ACC112 (cell line): Measurements from ENCODE around the gene PEA15.

Experiments used
- H2AFZ ChIP-seq: fragments of 200-600 bp; sonication (generic); one replicate; pipeline ENCODE4 v1.6.0; 2017; ENCODE audit warnings: antibody characterized with exemption, low read length; ENCODE audit not compliant: unreplicated experiment
- H3K27ac ChIP-seq: fragments of 200-600 bp; sonication (generic); 2 replicates; pipeline ENCODE4 v1.5.1; 2014; ENCODE audit warnings: low read depth, mild to moderate bottlenecking, antibody characterized with exemption, low read length, moderate library complexity
- H3K27me3 ChIP-seq: fragments of 200-600 bp; sonication (generic); 2 replicates; pipeline ENCODE4 v1.6.1; 2014; ENCODE audit warnings: mild to moderate bottlenecking, antibody characterized with exemption, low read length, moderate library complexity, mixed read lengths; ENCODE audit not compliant: insufficient read depth
- H3K36me3 ChIP-seq: fragments of 200-600 bp; sonication (generic); 2 replicates; pipeline ENCODE4 v1.6.1; 2016; ENCODE audit warnings: mild to moderate bottlenecking, antibody characterized with exemption, low read length, moderate library complexity, mixed read lengths; ENCODE audit not compliant: insufficient read depth
- H3K4me1 ChIP-seq: fragments of 200-600 bp; sonication (generic); one replicate; pipeline ENCODE4 v1.6.1; 2016; ENCODE audit warnings: low read length, mixed read lengths; ENCODE audit not compliant: insufficient read depth, unreplicated experiment, control insufficient read depth
- H3K4me3 ChIP-seq: fragments of 200-600 bp; sonication (generic); 2 replicates; pipeline ENCODE4 v1.5.1; 2014; ENCODE audit warnings: mild to moderate bottlenecking, low read depth, low read length
- H3K79me2 ChIP-seq: fragments of 200-600 bp; sonication (generic); one replicate; pipeline ENCODE4 v1.6.0; 2016; ENCODE audit warnings: low read length; ENCODE audit not compliant: control insufficient read depth, unreplicated experiment, insufficient read depth

The PEA15 gene

DNA sequence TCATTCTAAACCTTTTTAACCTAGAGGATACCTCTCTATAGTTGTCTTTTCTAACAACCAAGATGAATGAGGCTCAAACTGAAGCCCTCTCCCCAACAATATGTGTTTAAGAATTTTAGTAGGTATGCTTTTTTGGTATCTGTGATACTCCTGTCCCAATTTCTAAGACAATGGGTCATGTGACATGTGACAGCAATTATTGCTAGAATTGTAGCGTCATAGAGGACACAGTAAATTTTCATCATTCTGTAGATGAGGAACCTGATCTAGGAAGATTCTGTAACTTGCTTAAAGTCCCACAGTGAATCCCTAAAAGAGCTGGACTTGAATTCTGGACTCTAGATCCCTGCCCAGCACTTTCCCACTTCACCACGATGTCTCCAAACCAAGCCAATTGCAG, 26.5 kb upstream of the PEA15 start:
- Histone ChIP-seq H3K4me1 (no peaks in the 10 kb centered on the region), H3K79me2 (no peaks in the 10 kb centered on the region), H3K36me3 (no peaks in the 10 kb centered on the region), H3K4me3 (no peak overlapping the region), H2AFZ (no peak overlapping the region), H3K27ac (no peak overlapping the region), H3K27me3 (peaks cover 30% of the 10 kb centered on the region)

- Histone ChIP-seq H3K36me3 (no peaks in the 10 kb centered on the region), H3K27ac (no peak overlapping the region), H3K27me3 (peaks cover 24% of the 10 kb centered on the region), H3K79me2 (no peaks in the 10 kb centered on the region), H3K4me3 (no peak overlapping the region), H3K4me1 (no peaks in the 10 kb centered on the region), H2AFZ (no peak overlapping the region)
These were observed 25.8 kb upstream of the PEA15 start for GRCh38 chr1:160179336-160179735.

- Histone ChIP-seq H3K4me1 (no peaks in the 10 kb centered on the region), H2AFZ (no peak overlapping the region), H3K27ac (no peak overlapping the region), H3K4me3 (no peak overlapping the region), H3K79me2 (no peaks in the 10 kb centered on the region), H3K27me3 (peaks cover 9% of the 10 kb centered on the region; the same call in 1 of the 2 replicates), H3K36me3 (no peaks in the 10 kb centered on the region)
These were observed 18.9 kb upstream of the PEA15 start for GRCh38 chr1:160186246-160186645.

DNA sequence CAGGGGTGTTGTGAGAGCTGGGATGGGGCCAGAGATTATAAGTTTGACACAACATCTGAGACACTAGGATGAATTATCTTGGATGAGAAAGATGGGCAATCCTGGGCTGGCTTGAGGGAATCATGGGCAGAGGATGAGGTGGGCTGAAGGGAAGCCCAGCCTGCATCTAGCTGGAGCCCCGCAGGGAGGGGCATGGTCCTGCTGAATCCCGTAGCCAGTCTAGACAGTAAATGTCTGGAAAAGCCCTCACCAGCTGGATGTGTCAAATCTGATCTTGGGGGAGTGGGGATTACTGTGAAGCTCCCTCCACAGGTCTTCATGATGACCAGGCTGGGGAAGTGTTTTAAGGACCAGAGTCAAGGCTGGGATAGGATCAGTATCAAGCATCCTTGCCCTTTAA, 18.5 kb upstream of the PEA15 start:
- Histone ChIP-seq H3K27ac (no peak overlapping the region), H3K4me3 (no peak overlapping the region), H3K4me1 (no peaks in the 10 kb centered on the region), H3K79me2 (no peaks in the 10 kb centered on the region), H2AFZ (no peak overlapping the region), H3K36me3 (no peaks in the 10 kb centered on the region), H3K27me3 (peaks cover 9% of the 10 kb centered on the region; the same call in 1 of the 2 replicates)

DNA sequence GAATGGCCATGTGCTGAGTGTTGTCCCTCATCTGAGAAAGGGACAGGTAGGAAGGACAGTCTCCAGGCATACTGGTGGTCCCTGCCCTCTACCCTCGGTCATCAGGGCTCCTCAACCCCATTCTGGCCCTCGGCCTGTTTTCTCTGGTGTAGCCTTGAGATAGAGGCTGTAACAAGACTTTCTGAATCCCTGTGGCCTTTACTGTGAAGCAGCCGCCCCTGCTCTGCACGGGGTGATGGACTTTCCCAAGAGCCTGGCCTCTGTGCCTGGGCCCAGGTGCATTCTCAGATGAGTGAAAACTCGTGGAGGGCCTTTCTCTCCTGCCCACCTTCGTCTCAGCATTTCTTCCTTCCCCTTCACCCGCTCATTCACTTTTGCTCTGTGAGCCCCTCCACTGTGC, 17.8 kb upstream of the PEA15 start:
- no peak overlapping the region for H3K27ac ChIP-seq
- no peak overlapping the region for H2AFZ ChIP-seq
- H3K79me2 ChIP-seq = no peaks in the 10 kb centered on the region
- H3K36me3 ChIP-seq = no peaks in the 10 kb centered on the region
- no peak overlapping the region for H3K4me3 ChIP-seq
- no peaks in the 10 kb centered on the region for H3K4me1 ChIP-seq
- H3K27me3 ChIP-seq = peaks cover 9% of the 10 kb centered on the region; the same call in 1 of the 2 replicates

- H3K27ac ChIP-seq = no peak overlapping the region
- peaks cover 8% of the 10 kb centered on the region; the same call in 1 of the 2 replicates for H3K27me3 ChIP-seq
- H3K4me1 ChIP-seq = no peaks in the 10 kb centered on the region
These were observed 16.8 kb upstream of the PEA15 start for GRCh38 chr1:160188341-160188740.

GRCh38 chr1:160189649-160190625, 15.2 kb upstream of the PEA15 start, which contains the start of gene CASQ1:
Gene CASQ1 (plus strand): TSS chr1:160190575. CDS start chr1:160190752, 177 bp downstream.
- H3K4me3 ChIP-seq = no peak within 1 kb of the TSS
- no peak within 1 kb of the TSS for H3K27ac ChIP-seq
- H2AFZ ChIP-seq = no peak within 1 kb of the TSS
- no peaks in the 10 kb centered on the region for H3K4me1 ChIP-seq
- H3K27me3 ChIP-seq = peaks cover 7% of the 10 kb centered on the region; the same call in 1 of the 2 replicates
- no peaks in the 10 kb centered on the region for H3K79me2 ChIP-seq
- H3K36me3 ChIP-seq = no peaks in the 10 kb centered on the region

More at GRCh38 chr1:160188341-160188740, 16.8 kb upstream of the PEA15 start:
- Histone ChIP-seq H3K36me3 (no peaks in the 10 kb centered on the region), H3K4me3 (no peak overlapping the region), H3K79me2 (no peaks in the 10 kb centered on the region), H2AFZ (no peak overlapping the region)

GRCh38 chr1:160191756-160192155, 13.4 kb upstream of the PEA15 start:
- Histone ChIP-seq H3K36me3 (no peaks in the 10 kb centered on the region), H2AFZ (no peak overlapping the region), H3K79me2 (no peaks in the 10 kb centered on the region), H3K27ac (no peak overlapping the region), H3K27me3 (peaks cover 6% of the 10 kb centered on the region; the same call in 1 of the 2 replicates), H3K4me3 (no peak overlapping the region), H3K4me1 (no peaks in the 10 kb centered on the region)

DNA sequence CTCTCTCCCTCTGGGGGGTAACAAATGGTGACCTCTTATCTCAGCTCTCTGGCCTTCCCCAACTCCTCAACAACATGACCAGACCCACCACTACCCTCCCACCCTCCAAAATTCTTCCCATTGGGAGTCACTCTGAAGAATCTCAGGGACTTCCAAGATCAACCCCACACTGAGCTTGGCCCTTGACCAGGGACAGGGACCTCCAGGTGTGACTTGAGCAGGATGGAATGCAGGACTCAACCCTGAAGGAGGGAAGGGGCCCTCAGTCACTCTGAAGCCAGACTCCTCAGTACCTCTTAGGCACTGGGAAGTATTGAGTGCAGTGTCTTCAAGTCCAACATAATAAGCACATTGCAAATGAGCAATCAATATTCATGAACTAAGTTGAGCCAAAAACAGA, 12.9 kb upstream of the PEA15 start:
- no peak overlapping the region for H2AFZ ChIP-seq
- no peak overlapping the region for H3K4me3 ChIP-seq
- H3K27ac ChIP-seq = no peak overlapping the region
- H3K4me1 ChIP-seq = no peaks in the 10 kb centered on the region
- H3K27me3 ChIP-seq = peaks cover 5% of the 10 kb centered on the region; the same call in 1 of the 2 replicates
- H3K79me2 ChIP-seq = no peaks in the 10 kb centered on the region
- H3K36me3 ChIP-seq = no peaks in the 10 kb centered on the region

- Histone ChIP-seq H3K36me3 (no peaks in the 10 kb centered on the region), H2AFZ (no peak overlapping the region), H3K4me1 (no peaks in the 10 kb centered on the region), H3K4me3 (no peak overlapping the region), H3K79me2 (no peaks in the 10 kb centered on the region), H3K27ac (no peak overlapping the region), H3K27me3 (0 out of 2 replicates have a peak, but pooled peaks cover 2% of the 10 kb centered on the region)
These were observed 11.9 kb upstream of the PEA15 start for GRCh38 chr1:160193091-160193819.
